Fibroblast of lung (primary cell): ENCODE measurements around the gene MRTFA. TPM values are rescaled to one million over a fixed set of nuclear protein-coding genes. Genes with fewer than 3 reads are reported as not detected.

Source experiments
- DNase-seq, 2 donors: peaks; one replicate each; pipeline versions ENCODE4 v3.0.0 to v3.0.0-alpha.2; 2010; ENCODE audit warnings: low read depth in 2 of 2
- H2AFZ ChIP-seq: 2 replicates; pipeline ENCODE4 v1.5.1; 2012; ENCODE audit warnings: low read length, control low read depth, inconsistent platforms
- H3K27ac ChIP-seq: 2 replicates; pipeline ENCODE4 v1.5.1; 2011; ENCODE audit warnings: low read length, control low read depth; ENCODE audit not compliant: insufficient read depth
- H3K27me3 ChIP-seq: 2 replicates; pipeline ENCODE4 v1.5.1; 2011; ENCODE audit warnings: mild to moderate bottlenecking, low read length; ENCODE audit not compliant: control insufficient read depth, insufficient read depth
- H3K36me3 ChIP-seq: 2 replicates; pipeline ENCODE4 v1.5.1; 2011; ENCODE audit warnings: low read length; ENCODE audit not compliant: control insufficient read depth, insufficient read depth
- H3K4me1 ChIP-seq: 2 replicates; pipeline ENCODE4 v1.5.1; 2011; ENCODE audit warnings: low read length; ENCODE audit not compliant: control insufficient read depth, insufficient read depth; ENCODE audit errors: extremely low read depth
- H3K4me2 ChIP-seq: 2 replicates; pipeline ENCODE4 v1.5.1; 2011; ENCODE audit warnings: low read length, control low read depth; ENCODE audit not compliant: insufficient read depth; ENCODE audit errors: extremely low read depth
- H3K4me3 ChIP-seq, 4 experiments: fragments of 200-600 bp in 1 of 4; sonication (generic) in 1 of 4; replicated peaks in 1 of 4; 2 replicates each; pipeline ENCODE4 v1.5.1; 2011 to 2016; ENCODE audit warnings: low read length in 4 of 4, low read depth in 3 of 4, mild to moderate bottlenecking in 3 of 4, control low read depth in 2 of 4, inconsistent platforms in 1 of 4, mixed read lengths in 1 of 4; ENCODE audit not compliant: insufficient read depth in 1 of 4; ENCODE audit errors: control extremely low read depth in 1 of 4
- H3K79me2 ChIP-seq: 2 replicates; pipeline ENCODE4 v1.5.1; 2012; ENCODE audit warnings: mild to moderate bottlenecking, low read length, inconsistent platforms; ENCODE audit not compliant: control insufficient read depth, insufficient read depth
- H3K9ac ChIP-seq: 2 replicates; pipeline ENCODE4 v1.5.1; 2011; ENCODE audit warnings: mild to moderate bottlenecking, low read length, control low read depth; ENCODE audit not compliant: insufficient read depth
- H3K9me3 ChIP-seq: 2 replicates; pipeline ENCODE4 v1.5.1; 2012; ENCODE audit warnings: low read depth, low read length; ENCODE audit not compliant: control insufficient read depth, insufficient read depth
- H4K20me1 ChIP-seq: 2 replicates; pipeline ENCODE4 v1.5.1; 2011; ENCODE audit warnings: low read length; ENCODE audit not compliant: control insufficient read depth, insufficient read depth; ENCODE audit errors: extremely low read depth
- EZH2 ChIP-seq: IDR thresholded peaks from 2 replicates; pipeline ENCODE4 v1.5.1; 2012; ENCODE audit warnings: low read length, control low read depth, mild to moderate bottlenecking; ENCODE audit errors: missing control alignments
- polyA plus RNA-seq, 2 donors: library from polyadenylated mRNA; depleted of rRNA in 1 of 2; stranded (reverse) in 1 of 2; unstranded in 1 of 2; fragments of >200 nt; gene quantifications; 2 replicates each; pipeline ENCODE4 v1.2.1, GENCODE V29; 2011 to 2012; ENCODE audit warnings: missing spikeins in 1 of 2
- total RNA-seq: library from RNA; depleted of rRNA; stranded (reverse); fragments of >200 nt; gene quantifications from 2 replicates; pipeline ENCODE4 v1.2.1, GENCODE V29; 2014
- TF ChIP-seq, protein P1 (sequence below), 2 donors: IDR thresholded peaks in 1 of 2; conservative IDR thresholded peaks in 1 of 2; 1 replicate in 1 of 2; 2 replicates in 1 of 2; pipeline ENCODE4 v1.5.1; 2011 to 2012; ENCODE audit warnings: low read length in 2 of 2, control low read depth in 1 of 2, inconsistent platforms in 1 of 2, low read depth in 1 of 2, mild to moderate bottlenecking in 1 of 2

Gene MRTFA
- total and polyA plus RNA-seq, 2 donors (not counting 1 experiment from before 2014, with no cell fraction given), result 7.6 to 23.0 TPM

DNA sequence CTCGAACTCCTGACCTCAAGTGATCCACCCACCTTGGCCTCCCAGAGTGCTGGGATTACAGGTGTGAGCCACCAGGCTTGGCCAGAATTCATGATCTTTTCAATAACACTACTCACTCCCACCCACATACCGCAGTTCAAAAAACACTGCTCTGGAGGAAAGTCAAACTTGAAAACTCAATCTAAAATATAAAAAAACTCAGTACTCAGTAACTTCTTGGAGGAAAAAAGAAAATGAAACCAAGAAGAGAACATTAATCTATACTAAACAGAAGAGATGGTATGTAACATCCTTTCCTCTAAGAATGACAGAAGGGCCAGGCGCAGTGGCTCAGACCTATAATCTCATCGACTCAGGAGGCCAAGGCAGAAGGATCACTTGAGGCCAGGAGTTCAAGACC is 58.3 kb downstream of the MRTFA start:
- DNase-seq, result no peak
- peaks cover 6% of the 10 kb centered on the region for H3K79me2 ChIP-seq
- H3K27me3 ChIP-seq, result no peaks in the 10 kb centered on the region
- H3K36me3 ChIP-seq, result no peaks in the 10 kb centered on the region
- no peak overlapping the region for H3K27ac ChIP-seq
- H3K4me3 ChIP-seq, result no peak overlapping the region
- TF ChIP-seq EZH2, result no peak
- TF ChIP-seq, protein P1, sequence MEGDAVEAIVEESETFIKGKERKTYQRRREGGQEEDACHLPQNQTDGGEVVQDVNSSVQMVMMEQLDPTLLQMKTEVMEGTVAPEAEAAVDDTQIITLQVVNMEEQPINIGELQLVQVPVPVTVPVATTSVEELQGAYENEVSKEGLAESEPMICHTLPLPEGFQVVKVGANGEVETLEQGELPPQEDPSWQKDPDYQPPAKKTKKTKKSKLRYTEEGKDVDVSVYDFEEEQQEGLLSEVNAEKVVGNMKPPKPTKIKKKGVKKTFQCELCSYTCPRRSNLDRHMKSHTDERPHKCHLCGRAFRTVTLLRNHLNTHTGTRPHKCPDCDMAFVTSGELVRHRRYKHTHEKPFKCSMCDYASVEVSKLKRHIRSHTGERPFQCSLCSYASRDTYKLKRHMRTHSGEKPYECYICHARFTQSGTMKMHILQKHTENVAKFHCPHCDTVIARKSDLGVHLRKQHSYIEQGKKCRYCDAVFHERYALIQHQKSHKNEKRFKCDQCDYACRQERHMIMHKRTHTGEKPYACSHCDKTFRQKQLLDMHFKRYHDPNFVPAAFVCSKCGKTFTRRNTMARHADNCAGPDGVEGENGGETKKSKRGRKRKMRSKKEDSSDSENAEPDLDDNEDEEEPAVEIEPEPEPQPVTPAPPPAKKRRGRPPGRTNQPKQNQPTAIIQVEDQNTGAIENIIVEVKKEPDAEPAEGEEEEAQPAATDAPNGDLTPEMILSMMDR (conservative IDR thresholded peaks at IDR 0.05 in 1 of 2, IDR thresholded peaks at IDR 0.05 in 1 of 2; ENCODE audit: low read depth in 1 of 2, low read length in 2 of 2), result no peak
- no peak overlapping the region for H3K4me2 ChIP-seq
- H4K20me1 ChIP-seq, result peaks cover 3% of the 10 kb centered on the region
- no peaks in the 10 kb centered on the region for H3K4me1 ChIP-seq
- H3K9ac ChIP-seq, result no peak overlapping the region
- H3K9me3 ChIP-seq, result no peaks in the 10 kb centered on the region
- no peak overlapping the region for H2AFZ ChIP-seq

- peaks cover 18% of the 10 kb centered on the region for H3K79me2 ChIP-seq
- H3K9me3 ChIP-seq, result no peaks in the 10 kb centered on the region
- no peaks in the 10 kb centered on the region for H3K4me1 ChIP-seq
- H2AFZ ChIP-seq, result no peak overlapping the region
- no peak overlapping the region for H3K9ac ChIP-seq
- no peaks in the 10 kb centered on the region for H3K27me3 ChIP-seq
- H4K20me1 ChIP-seq, result peaks cover 3% of the 10 kb centered on the region
- no peak overlapping the region for H3K4me2 ChIP-seq
- TF ChIP-seq, protein P1 (conservative IDR thresholded peaks at IDR 0.05 in 1 of 2, IDR thresholded peaks at IDR 0.05 in 1 of 2; ENCODE audit: low read depth in 1 of 2, low read length in 2 of 2), result no peak
- TF ChIP-seq EZH2, result no peak
- H3K36me3 ChIP-seq, result no peaks in the 10 kb centered on the region
- DNase-seq, result peak in 1 of 2 donors; percentile 40
- no peak overlapping the region for H3K4me3 ChIP-seq
- no peak overlapping the region for H3K27ac ChIP-seq
Observed at GRCh38 chr22:40572976-40573375, 63.5 kb downstream of the MRTFA start.

DNA sequence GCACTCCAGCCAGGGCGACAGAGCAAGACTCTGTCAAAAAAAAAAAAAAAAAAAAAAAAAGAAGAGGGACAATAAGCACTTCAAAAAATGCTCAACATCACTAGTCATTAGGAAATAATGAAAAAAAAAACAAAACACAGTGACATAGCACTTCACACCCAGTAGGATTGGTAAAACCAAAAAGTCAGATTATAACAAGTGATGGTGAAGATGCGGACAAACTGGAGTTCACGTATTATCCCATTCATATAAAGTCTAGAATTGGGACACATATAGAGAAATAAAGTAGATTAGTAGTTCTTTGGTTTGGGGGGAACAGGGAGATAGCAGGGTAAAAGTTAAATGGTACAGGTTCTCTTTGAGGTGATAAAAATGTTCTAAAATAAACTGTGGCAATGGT is 64.6 kb downstream of the MRTFA start:
- no peaks in the 10 kb centered on the region for H3K4me1 ChIP-seq
- peaks cover 19% of the 10 kb centered on the region for H3K79me2 ChIP-seq
- no peak overlapping the region for H3K9ac ChIP-seq
- no peak overlapping the region for H3K4me2 ChIP-seq
- H3K4me3 ChIP-seq, result no peak overlapping the region
- no peaks in the 10 kb centered on the region for H3K27me3 ChIP-seq
- no peak overlapping the region for H2AFZ ChIP-seq
- no peaks in the 10 kb centered on the region for H3K9me3 ChIP-seq
- no peaks in the 10 kb centered on the region for H3K36me3 ChIP-seq
- no peak overlapping the region for H3K27ac ChIP-seq
- TF ChIP-seq, protein P1 (conservative IDR thresholded peaks at IDR 0.05 in 1 of 2, IDR thresholded peaks at IDR 0.05 in 1 of 2; ENCODE audit: low read depth in 1 of 2, low read length in 2 of 2), result no peak
- no peak for TF ChIP-seq EZH2
- peaks cover 3% of the 10 kb centered on the region for H4K20me1 ChIP-seq
- DNase-seq, result no peak
